Mucosa of descending colon (tissue), 3 donors: ENCODE measurements around the gene HOXB3. TPM values are rescaled to one million over a fixed set of nuclear protein-coding genes. Genes with fewer than 3 reads are reported as not detected.

Experiments
- ATAC-seq: fragments of 200-7000 bp; cut with Tn5 transposase; one replicate; pipeline ENCODE4 v1.9.1; 2020; ENCODE audit warnings: mild to moderate bottlenecking, moderate library complexity
- DNase-seq, 3 donors: peaks; one replicate each; pipeline ENCODE4 v3.0.0-alpha.2; 2020
- H3K36me3 ChIP-seq: fragments of 200-600 bp; one replicate; pipeline ENCODE4 v1.8.0; 2021; ENCODE audit warnings: low read depth, mild to moderate bottlenecking
- H3K4me1 ChIP-seq: fragments of 200-600 bp; one replicate; pipeline ENCODE4 v1.8.0; 2021; ENCODE audit warnings: low read depth, mild to moderate bottlenecking
- H3K4me3 ChIP-seq: fragments of 200-600 bp; one replicate; pipeline ENCODE4 v1.8.0; 2021; ENCODE audit warnings: mild to moderate bottlenecking
- H3K9me3 ChIP-seq: fragments of 200-600 bp; one replicate; pipeline ENCODE4 v1.8.0; 2021; ENCODE audit warnings: mild to moderate bottlenecking
- CTCF ChIP-seq: fragments of 200-600 bp; IDR thresholded peaks from one replicate; pipeline ENCODE4 v1.8.0; 2022; ENCODE audit warnings: antibody characterized with exemption, mild to moderate bottlenecking
- intact Hi-C, 2 donors: fragments of 100-400 bp; cut with DNase I in 1 of 2; cut with micrococcal nuclease in 1 of 2; formaldehyde crosslinking; loops; one replicate each; pipeline versions ENCODE4 v1.11.0 to v1.11.1; 2022; cut with DNase I, micrococcal nuclease
- total RNA-seq, 3 donors: library from RNA; stranded (reverse); fragmentation: NEBNext Ultra II Directional in 2 of 3; extraction: Animal tissue kit (Norgen Biotek cat#: 25700) in 2 of 3; gene quantifications; one replicate each; pipeline versions ENCODE4 v1.2.1 to v1.2.4, GENCODE V29; 2021 to 2023
- donor health status: DM: no; HTN: no; CAD: no; lungs with moderate emphysema.
- donor health status: DM: no; HTN: no; CAD: no.
- donor health status: DM: no; HTN: yes; CAD: no.

HOXB3 gene
- total RNA-seq, 3 donors from 2014 or later: 42.4 to 64.8 (median 43.4) TPM

GRCh38 chr17:48611681-48612455 is 21.8 kb upstream of the HOXB3 start:
- DNase-seq: peak; percentile 60 to 77 (median 72)
- peak overlapping the region; percentile 6 for H3K4me3 ChIP-seq
- no peaks in the 10 kb centered on the region for H3K9me3 ChIP-seq
- peaks cover 25% of the 10 kb centered on the region for H3K4me1 ChIP-seq
- peak; percentile 37 for ATAC-seq
- TF ChIP-seq CTCF: no peak
- intact Hi-C loops: no loop called here
- no peaks in the 10 kb centered on the region for H3K36me3 ChIP-seq

- ATAC-seq (peak; percentile 22), DNase-seq (peak; percentile 48 to 65 (median 51))
- TF ChIP-seq CTCF: no peak
- H3K4me3 ChIP-seq: peak overlapping the region; percentile 38
- H3K4me1 ChIP-seq: peaks cover 25% of the 10 kb centered on the region
- no peaks in the 10 kb centered on the region for H3K9me3 ChIP-seq
- H3K36me3 ChIP-seq: no peaks in the 10 kb centered on the region
- intact Hi-C loops: no loop called here
These were observed 21.2 kb upstream of the HOXB3 start for GRCh38 chr17:48611213-48611612.

GRCh38 chr17:48610282-48611211 is 20.5 kb upstream of the HOXB3 start, which contains the start of gene HOXB7:
Gene HOXB7 (minus strand): TSS chr17:48611017. CDS start chr17:48610918, 99 bp downstream.
- Histone ChIP-seq H3K9me3 (no peaks in the 10 kb centered on the region), H3K36me3 (no peaks in the 10 kb centered on the region), H3K4me3 (peak within 1 kb of the TSS; percentile 38), H3K4me1 (peaks cover 26% of the 10 kb centered on the region)
- ATAC-seq: peak; percentile 75
- DNase-seq: peak; percentile 86 to 90 (median 89)
- TF ChIP-seq CTCF: no peak
- intact Hi-C loops: no loop called here

GRCh38 chr17:48609759-48610281 is 19.8 kb upstream of the HOXB3 start:
- intact Hi-C loops: no loop called here
- no peak for TF ChIP-seq CTCF
- ATAC-seq (no peak), DNase-seq (peak in 1 of 3 donors; percentile 43)
- Histone ChIP-seq H3K36me3 (no peaks in the 10 kb centered on the region), H3K9me3 (no peaks in the 10 kb centered on the region), H3K4me3 (peak overlapping the region; percentile 38), H3K4me1 (peaks cover 28% of the 10 kb centered on the region)

- ATAC-seq: no peak
- Histone ChIP-seq H3K4me1 (peaks cover 21% of the 10 kb centered on the region), H3K9me3 (no peaks in the 10 kb centered on the region), H3K36me3 (no peaks in the 10 kb centered on the region), H3K4me3 (no peak overlapping the region)
- DNase-seq: no peak
- no peak for TF ChIP-seq CTCF
- intact Hi-C loops: no loop called here
These were observed 19.0 kb upstream of the HOXB3 start for GRCh38 chr17:48609033-48609432.
